GM23248 (cell line): ENCODE results near the gene LINGO4. TPM values are rescaled to one million over a fixed set of nuclear protein-coding genes. Genes with fewer than 3 reads are reported as not detected.

Experiments used
- DNase-seq: peaks from one replicate; pipeline ENCODE4 v3.0.0-alpha.2; 2015
- H2AFZ ChIP-seq: fragments of 200-600 bp; sonication (generic); 2 replicates; pipeline ENCODE4 v1.6.1; 2016; ENCODE audit warnings: antibody characterized with exemption
- H3F3A ChIP-seq: fragments of 200-600 bp; sonication (generic); 2 replicates; pipeline ENCODE4 v1.6.1; 2016; ENCODE audit warnings: mild to moderate bottlenecking, antibody characterized with exemption, mixed run types; ENCODE audit not compliant: insufficient read depth
- H3K27ac ChIP-seq: fragments of 200-600 bp; sonication (generic); 2 replicates; pipeline ENCODE4 v1.5.1; 2016; ENCODE audit warnings: mild to moderate bottlenecking
- H3K27me3 ChIP-seq: fragments of 200-600 bp; sonication (generic); replicated peaks from 2 replicates; pipeline ENCODE4 v1.6.1; 2016; ENCODE audit warnings: mild to moderate bottlenecking; ENCODE audit not compliant: insufficient read depth
- H3K36me3 ChIP-seq: fragments of 200-600 bp; sonication (generic); 2 replicates; pipeline ENCODE4 v1.6.1; 2016; ENCODE audit warnings: low read depth, mild to moderate bottlenecking
- H3K4me1 ChIP-seq: fragments of 200-600 bp; sonication (generic); 2 replicates; pipeline ENCODE4 v1.6.1; 2016; ENCODE audit warnings: mild to moderate bottlenecking; ENCODE audit not compliant: insufficient read depth
- H3K4me2 ChIP-seq: fragments of 200-600 bp; sonication (generic); one replicate; pipeline ENCODE4 v1.6.1; 2016; ENCODE audit warnings: mild to moderate bottlenecking; ENCODE audit not compliant: unreplicated experiment
- H3K4me3 ChIP-seq: fragments of 200-600 bp; sonication (generic); 2 replicates; pipeline ENCODE4 v1.5.1; 2016; ENCODE audit warnings: mild to moderate bottlenecking
- H3K79me2 ChIP-seq: fragments of 200-600 bp; sonication (generic); 2 replicates; pipeline ENCODE4 v1.6.1; 2016; ENCODE audit warnings: mild to moderate bottlenecking; ENCODE audit not compliant: insufficient read depth
- H3K9ac ChIP-seq: fragments of 200-600 bp; sonication (generic); 2 replicates; pipeline ENCODE4 v1.6.1; 2016; ENCODE audit warnings: mild to moderate bottlenecking
- H3K9me2 ChIP-seq: fragments of 200-600 bp; sonication (generic); 2 replicates; pipeline ENCODE4 v1.6.1; 2016; ENCODE audit warnings: mixed run types, mild to moderate bottlenecking, moderate library complexity; ENCODE audit not compliant: insufficient read depth
- H3K9me3 ChIP-seq: fragments of 200-600 bp; sonication (generic); one replicate; pipeline ENCODE4 v1.6.1; 2017; ENCODE audit warnings: low read depth
- H4K20me1 ChIP-seq: fragments of 200-600 bp; sonication (generic); 2 replicates; pipeline ENCODE4 v1.6.0; 2016; ENCODE audit not compliant: insufficient read depth
- EZH2 ChIP-seq: fragments of 200-600 bp; sonication (generic); IDR thresholded peaks from 2 replicates; pipeline ENCODE4 v1.6.1; 2018; ENCODE audit warnings: antibody characterized with exemption, mild to moderate bottlenecking; ENCODE audit not compliant: insufficient read depth, poor library complexity, severe bottlenecking
- EZH2phosphoT487 ChIP-seq: fragments of 200-600 bp; sonication (generic); IDR thresholded peaks from 2 replicates; pipeline ENCODE4 v1.6.1; 2018; ENCODE audit warnings: antibody characterized with exemption, moderate library complexity, mild to moderate bottlenecking, low read depth; ENCODE audit not compliant: insufficient read depth
- WGBS, 2 experiments: methylation state at CpG; one replicate each; pipeline ENCODE4 v1.1.6; 2015 to 2017; ENCODE audit warnings: low lambda C conversion rate in 2 of 2, low coverage in 1 of 2; ENCODE audit errors: missing lambda C conversion rate in 2 of 2; 5-methylcytosine and 5-hydroxymethylcytosine counted together
- in situ Hi-C: fragments of 300-500 bp; cut with MboI; formaldehyde crosslinking; loops from 2 replicates; pipeline ENCODE4 v1.15.0; 2020
- polyA plus RNA-seq: library from polyadenylated mRNA; unstranded; fragments of >200 nt; fragmentation: Nextera tagmentation; extraction: Ambion mirVana; gene quantifications from 2 replicates; pipeline ENCODE4 v1.2.1, GENCODE V29; 2016
- total RNA-seq: library from RNA; depleted of rRNA; stranded (reverse); fragments of >200 nt; shearing (Covaris generic); gene quantifications from 2 replicates; pipeline ENCODE4 v1.2.3, GENCODE V29; 2014

LINGO4 gene
- total and polyA plus RNA-seq, 2 experiments from 2014 or later: not detected

- Histone ChIP-seq H2AFZ (no peak overlapping the region), H3K36me3 (no peaks in the 10 kb centered on the region), H3K27me3 (0 out of 2 replicates have a peak, but pooled peaks cover 6% of the 10 kb centered on the region), H3K27ac (no peak overlapping the region), H3K79me2 (no peaks in the 10 kb centered on the region), H4K20me1 (no peaks in the 10 kb centered on the region), H3K9me2 (no peaks in the 10 kb centered on the region), H3K4me3 (no peak overlapping the region), H3K9me3 (no peaks in the 10 kb centered on the region), H3K9ac (no peak overlapping the region), H3F3A (no peaks in the 10 kb centered on the region), H3K4me1 (0 out of 2 replicates have a peak, but pooled peaks cover 8% of the 10 kb centered on the region), H3K4me2 (no peak overlapping the region)
- 35 to 40% methylated on average over 6 to 12 of the region's 12 CpGs for WGBS, 2 experiments
- in situ Hi-C loops: no loop called here
- no peak for TF ChIP-seq EZH2phosphoT487
- no peak for TF ChIP-seq EZH2
- no peak for DNase-seq
These were observed 10.6 kb upstream of the LINGO4 start for GRCh38 chr1:151815716-151816327.

GRCh38 chr1:151814971-151815545 is 9.8 kb upstream of the LINGO4 start:
- no peak overlapping the region for H3K27ac ChIP-seq
- no peak overlapping the region for H3K4me3 ChIP-seq
- in situ Hi-C loops: no loop called here
- H3K9me2 ChIP-seq: no peaks in the 10 kb centered on the region
- H3K79me2 ChIP-seq: no peaks in the 10 kb centered on the region
- no peak overlapping the region for H2AFZ ChIP-seq
- 0 out of 2 replicates have a peak, but pooled peaks cover 6% of the 10 kb centered on the region for H3K27me3 ChIP-seq
- no peaks in the 10 kb centered on the region for H3K9me3 ChIP-seq
- H3K4me2 ChIP-seq: no peak overlapping the region
- H3K9ac ChIP-seq: no peak overlapping the region
- 61 to 72% methylated on average over 8 of the region's 8 CpGs for WGBS, 2 experiments
- H3K4me1 ChIP-seq: 0 out of 2 replicates have a peak, but pooled peaks cover 8% of the 10 kb centered on the region
- TF ChIP-seq EZH2phosphoT487: no peak
- TF ChIP-seq EZH2: no peak
- no peaks in the 10 kb centered on the region for H3K36me3 ChIP-seq
- H3F3A ChIP-seq: no peaks in the 10 kb centered on the region
- DNase-seq: no peak
- H4K20me1 ChIP-seq: no peaks in the 10 kb centered on the region

DNA sequence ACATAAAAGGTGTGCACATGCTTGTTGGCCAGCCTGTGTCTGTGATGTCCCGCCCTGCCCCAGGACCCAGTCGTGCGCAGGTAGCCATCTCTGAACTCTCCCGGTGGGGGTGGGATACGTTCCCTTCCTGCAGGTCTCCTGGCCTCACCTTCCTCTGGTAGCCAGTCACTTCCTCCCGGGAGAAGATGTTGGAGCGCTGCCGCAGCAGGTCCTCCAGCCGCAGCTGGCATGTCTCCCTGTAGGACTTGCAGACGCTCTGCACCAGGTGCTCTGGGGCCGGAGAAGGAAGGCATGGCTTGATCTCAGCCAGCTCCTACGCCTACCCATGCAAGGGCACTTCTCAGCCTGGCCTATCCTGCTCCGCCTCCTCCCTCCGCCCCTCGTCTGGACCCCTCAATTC is 9.2 kb upstream of the LINGO4 start:
- Histone ChIP-seq H3K4me1 (0 out of 2 replicates have a peak, but pooled peaks cover 8% of the 10 kb centered on the region), H3K27me3 (0 out of 2 replicates have a peak, but pooled peaks cover 6% of the 10 kb centered on the region), H3K9me2 (no peaks in the 10 kb centered on the region), H3F3A (no peaks in the 10 kb centered on the region), H3K4me2 (no peak overlapping the region), H3K79me2 (no peaks in the 10 kb centered on the region), H4K20me1 (no peaks in the 10 kb centered on the region), H3K9me3 (no peaks in the 10 kb centered on the region), H3K9ac (no peak overlapping the region), H3K4me3 (no peak overlapping the region), H2AFZ (no peak overlapping the region), H3K36me3 (no peaks in the 10 kb centered on the region), H3K27ac (no peak overlapping the region)
- TF ChIP-seq EZH2phosphoT487 (no peak), EZH2 (no peak)
- in situ Hi-C loops: no loop called here
- no peak for DNase-seq
- 68 to 69% methylated on average over 14 to 15 of the region's 15 CpGs for WGBS, 2 experiments

- no peaks in the 10 kb centered on the region for H4K20me1 ChIP-seq
- H3K27me3 ChIP-seq: 0 out of 2 replicates have a peak, but pooled peaks cover 6% of the 10 kb centered on the region
- in situ Hi-C loops: no loop called here
- H3K27ac ChIP-seq: no peak overlapping the region
- no peak overlapping the region for H3K4me3 ChIP-seq
- H3K9ac ChIP-seq: no peak overlapping the region
- H3K36me3 ChIP-seq: no peaks in the 10 kb centered on the region
- H3K9me3 ChIP-seq: no peaks in the 10 kb centered on the region
- H3K4me2 ChIP-seq: no peak overlapping the region
- no peaks in the 10 kb centered on the region for H3K79me2 ChIP-seq
- 63 to 65% methylated on average over 12 of the region's 12 CpGs for WGBS, 2 experiments
- no peaks in the 10 kb centered on the region for H3F3A ChIP-seq
- no peak for DNase-seq
- H2AFZ ChIP-seq: no peak overlapping the region
- TF ChIP-seq EZH2phosphoT487 (no peak), EZH2 (no peak)
- H3K9me2 ChIP-seq: no peaks in the 10 kb centered on the region
- 0 out of 2 replicates have a peak, but pooled peaks cover 8% of the 10 kb centered on the region for H3K4me1 ChIP-seq
These were observed 8.2 kb upstream of the LINGO4 start for GRCh38 chr1:151813271-151813977.
